Common myeloid progenitor, CD34-positive (primary cell): Measurements from ENCODE around the gene KIAA0040.

ENCODE experiments used
- CTCF ChIA-PET: fragments of 350-600 bp; sonication (Branson Sonifier 250); formaldehyde crosslinking; loops from one replicate; lab custom pipeline; 2021; ENCODE audit warnings: antibody characterized with exemption; lab: Charles Lee
- POLR2A ChIA-PET: fragments of 350-600 bp; sonication (Branson Sonifier 250); formaldehyde crosslinking; loops from one replicate; lab custom pipeline; 2021; ENCODE audit warnings: antibody characterized with exemption; lab: Charles Lee
- DNase-seq, 3 donors: peaks; one replicate each; pipeline versions ENCODE4 v3.0.0 to v3.0.0-alpha.2; 2013
- H3K27ac ChIP-seq, 2 experiments: 1 replicate in 1 of 2; 2 replicates in 1 of 2; pipeline ENCODE4 v1.7.0; 2013; ENCODE audit warnings: inconsistent platforms in 2 of 2, low read length in 2 of 2, mild to moderate bottlenecking in 2 of 2, low read depth in 1 of 2, moderate library complexity in 1 of 2; ENCODE audit not compliant: severe bottlenecking in 2 of 2, insufficient read depth in 1 of 2, poor library complexity in 1 of 2
- H3K27me3 ChIP-seq, 5 experiments: replicated peaks in 2 of 5; 1 replicate in 3 of 5; 2 replicates in 2 of 5; pipeline versions ENCODE4 v1.6.1 to v1.7.0; 2013; ENCODE audit warnings: low read length in 4 of 5, mild to moderate bottlenecking in 2 of 5, moderate library complexity in 2 of 5, inconsistent platforms in 1 of 5; ENCODE audit not compliant: insufficient read depth in 5 of 5, control insufficient read depth in 4 of 5
- H3K36me3 ChIP-seq, 4 experiments: 1 replicate in 2 of 4; 2 replicates in 2 of 4; pipeline versions ENCODE4 v1.6.1 to v1.7.0; 2013; ENCODE audit warnings: low read length in 3 of 4, control low read depth in 1 of 4, mild to moderate bottlenecking in 1 of 4; ENCODE audit not compliant: control insufficient read depth in 4 of 4, insufficient read depth in 4 of 4
- H3K4me1 ChIP-seq, 4 experiments: 1 replicate in 3 of 4; 2 replicates in 1 of 4; pipeline versions ENCODE4 v1.6.1 to v1.7.1; 2013; ENCODE audit warnings: low read length in 3 of 4, mild to moderate bottlenecking in 3 of 4, control low read depth in 1 of 4, inconsistent platforms in 1 of 4, moderate library complexity in 1 of 4; ENCODE audit not compliant: control insufficient read depth in 4 of 4, insufficient read depth in 4 of 4; ENCODE audit errors: control extremely low read depth in 1 of 4
- H3K4me3 ChIP-seq, 7 experiments: 1 replicate in 4 of 7; 2 replicates in 3 of 7; pipeline versions ENCODE4 v1.5.1 to v1.7.0; 2013; ENCODE audit warnings: mild to moderate bottlenecking in 7 of 7, low read length in 6 of 7, moderate library complexity in 6 of 7, inconsistent platforms in 2 of 7, low read depth in 2 of 7, control low read depth in 1 of 7; ENCODE audit not compliant: insufficient read depth in 4 of 7, control insufficient read depth in 1 of 7; ENCODE audit errors: extremely low read depth in 1 of 7
- H3K9me3 ChIP-seq, 5 experiments: 1 replicate in 4 of 5; 2 replicates in 1 of 5; pipeline versions ENCODE4 v1.6.1 to v1.7.1; 2013; ENCODE audit warnings: low read length in 4 of 5, mild to moderate bottlenecking in 2 of 5, inconsistent platforms in 1 of 5, low read depth in 1 of 5, moderate library complexity in 1 of 5; ENCODE audit not compliant: control insufficient read depth in 4 of 5, insufficient read depth in 2 of 5; ENCODE audit errors: control extremely low read depth in 1 of 5
- WGBS: methylation state at CpG from one replicate; pipeline ENCODE4 v1.1.5; 2013; ENCODE audit not compliant: insufficient coverage; 5-methylcytosine and 5-hydroxymethylcytosine counted together

KIAA0040 gene

GRCh38 chr1:175204330-175204729 is 11.8 kb upstream of the KIAA0040 start:
- Histone ChIP-seq H3K4me3 (no peak overlapping the region), H3K27me3 (no peaks in the 10 kb centered on the region), H3K4me1 (peaks cover 18 to 41% (median 24%) of the 10 kb centered on the region in 4 experiments), H3K36me3 (no peaks in the 10 kb centered on the region), H3K9me3 (no peaks in the 10 kb centered on the region), H3K27ac (no peak overlapping the region)
- CTCF ChIA-PET, result interaction anchor here (1.1 to 1.8 kb wide), 4 partner anchors 11 to 115 kb away, joined by 3 to 5 read pairs (median 4); no protein-coding TSS in a partner anchor
- no peak for DNase-seq
- 100% methylated on average over 2 of the region's 2 CpGs for WGBS
- POLR2A ChIA-PET, result no interaction called here

DNA sequence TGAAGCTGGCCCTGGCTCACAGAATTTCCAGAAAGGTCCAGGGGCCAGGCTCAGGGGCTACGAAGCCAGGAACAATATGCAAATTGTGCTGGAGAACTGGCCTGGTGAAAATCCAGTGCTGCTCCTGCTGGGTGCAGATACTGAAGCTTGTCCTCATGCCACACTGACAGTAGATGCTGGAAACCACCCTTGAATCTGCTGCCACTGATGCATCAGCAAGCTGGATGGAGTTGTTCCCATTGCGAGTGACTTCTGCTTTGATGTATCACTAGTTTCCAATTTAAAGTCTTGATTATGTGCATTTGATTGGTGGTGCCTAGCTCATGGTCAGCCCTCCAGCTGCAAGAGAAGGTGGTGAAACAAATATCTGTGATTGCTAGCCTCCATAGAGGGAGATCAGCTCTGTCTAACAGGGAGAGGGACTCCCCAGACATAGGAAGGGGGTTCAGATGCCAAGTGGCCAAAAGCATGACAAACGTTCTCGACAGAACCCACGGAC is 11.0 kb upstream of the KIAA0040 start:
- H3K27ac ChIP-seq, result no peak overlapping the region
- H3K36me3 ChIP-seq, result no peaks in the 10 kb centered on the region
- ChIA-PET CTCF (interaction anchor here (0.8 to 1.8 kb wide), 6 partner anchors 9 to 116 kb away, joined by 3 to 5 read pairs (median 4); no protein-coding TSS in a partner anchor), POLR2A (no interaction called here)
- no peaks in the 10 kb centered on the region for H3K27me3 ChIP-seq
- H3K9me3 ChIP-seq, result no peaks in the 10 kb centered on the region
- peaks cover 13 to 34% (median 19%) of the 10 kb centered on the region in 4 experiments for H3K4me1 ChIP-seq
- 95% methylated on average over 5 of the region's 5 CpGs for WGBS
- DNase-seq, result no peak
- no peak overlapping the region for H3K4me3 ChIP-seq

- Histone ChIP-seq H3K27ac (no peak overlapping the region), H3K4me3 (peak overlapping the region in 1 of 7 experiments; percentile 17), H3K36me3 (no peaks in the 10 kb centered on the region), H3K27me3 (no peaks in the 10 kb centered on the region), H3K9me3 (no peaks in the 10 kb centered on the region), H3K4me1 (peaks cover 0 to 24% (median 13%) of the 10 kb centered on the region in 4 experiments)
- DNase-seq, result no peak
- POLR2A ChIA-PET, result no interaction called here
- 61% methylated on average over 3 of the region's 7 CpGs for WGBS
- CTCF ChIA-PET, result interaction anchor here (1.2 to 1.3 kb wide), 2 partner anchors 9 to 11 kb away, joined by 3 to 4 read pairs; no protein-coding TSS in a partner anchor
Observed at GRCh38 chr1:175200678-175201521, 8.3 kb upstream of the KIAA0040 start.

- Histone ChIP-seq H3K36me3 (no peaks in the 10 kb centered on the region), H3K27ac (no peak overlapping the region), H3K4me1 (peaks cover 0 to 29% (median 14%) of the 10 kb centered on the region in 4 experiments), H3K9me3 (no peaks in the 10 kb centered on the region), H3K27me3 (no peaks in the 10 kb centered on the region), H3K4me3 (no peak overlapping the region)
- ChIA-PET CTCF (interaction anchor here (1.2 kb wide), 1 partner anchor 9 kb away, joined by 3 read pairs; no protein-coding TSS in a partner anchor), POLR2A (no interaction called here)
- DNase-seq, result no peak
Observed at GRCh38 chr1:175198332-175198731, 5.8 kb upstream of the KIAA0040 start.

- WGBS, result 62% methylated on average over 2 of the region's 2 CpGs
- ChIA-PET POLR2A (no interaction called here), CTCF (no interaction called here)
- Histone ChIP-seq H3K4me3 (no peak overlapping the region), H3K36me3 (no peaks in the 10 kb centered on the region), H3K4me1 (peaks cover 0 to 32% (median 17%) of the 10 kb centered on the region in 4 experiments), H3K27ac (no peak overlapping the region), H3K9me3 (no peaks in the 10 kb centered on the region), H3K27me3 (no peaks in the 10 kb centered on the region)
- peak; percentile 39 to 76 (median 70) for DNase-seq
Observed at GRCh38 chr1:175197531-175197930, 5.0 kb upstream of the KIAA0040 start.

DNA sequence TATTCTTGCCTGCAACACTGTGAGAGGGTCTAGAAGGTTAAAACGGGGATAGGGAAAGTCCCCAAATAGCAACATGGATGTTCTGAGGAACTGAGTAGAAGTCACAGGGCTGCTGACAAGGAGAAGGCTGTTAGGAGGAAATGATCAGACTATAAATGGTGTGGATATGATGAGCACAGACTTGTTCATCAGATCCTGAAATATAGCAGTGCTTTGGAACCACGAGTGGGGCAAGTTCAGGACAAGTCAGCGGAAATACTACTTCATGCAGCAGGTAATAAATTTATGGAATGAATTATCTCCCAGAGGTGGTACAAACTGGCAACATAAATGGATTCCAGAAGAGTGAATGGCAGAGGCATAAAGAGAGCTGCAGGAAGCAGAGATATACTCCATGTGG is 3.2 kb upstream of the KIAA0040 start:
- Histone ChIP-seq H3K4me3 (no peak overlapping the region), H3K27ac (no peak overlapping the region), H3K27me3 (no peaks in the 10 kb centered on the region), H3K9me3 (no peaks in the 10 kb centered on the region), H3K36me3 (no peaks in the 10 kb centered on the region), H3K4me1 (peaks cover 7 to 30% (median 25%) of the 10 kb centered on the region in 4 experiments)
- ChIA-PET CTCF (interaction anchor here (0.9 to 4.3 kb wide), 4 partner anchors 9 to 40 kb away, joined by 3 to 23 read pairs (median 4); no protein-coding TSS in a partner anchor), POLR2A (no interaction called here)
- no peak for DNase-seq
- WGBS, result 78% methylated on average over 3 of the region's 3 CpGs

DNA sequence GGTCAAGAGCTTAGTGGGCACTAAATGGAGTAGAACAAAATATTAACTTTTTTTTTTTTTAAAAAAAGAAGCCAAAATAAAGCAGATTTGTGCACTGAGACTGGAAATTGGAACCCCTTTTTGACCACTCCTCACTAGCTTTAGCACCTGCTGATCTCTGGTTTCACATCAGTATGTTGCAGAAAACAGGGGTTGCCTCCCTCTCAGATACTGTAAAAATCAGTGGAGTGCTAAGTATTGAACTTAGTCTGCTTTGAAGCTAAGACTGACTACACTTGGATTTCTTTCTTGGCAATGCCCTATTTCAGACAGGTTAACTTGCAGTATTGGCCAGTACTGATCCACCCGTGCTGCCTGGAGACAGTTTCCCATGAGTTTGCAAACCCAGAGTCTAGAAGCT is 2.7 kb upstream of the KIAA0040 start:
- H3K27me3 ChIP-seq, result no peaks in the 10 kb centered on the region
- H3K4me1 ChIP-seq, result peaks cover 11 to 33% (median 30%) of the 10 kb centered on the region in 4 experiments
- H3K9me3 ChIP-seq, result no peaks in the 10 kb centered on the region
- H3K4me3 ChIP-seq, result no peak overlapping the region
- DNase-seq, result no peak
- POLR2A ChIA-PET, result no interaction called here
- H3K27ac ChIP-seq, result no peak overlapping the region
- 0% methylated on average over 1 of the region's 1 CpG for WGBS
- no peaks in the 10 kb centered on the region for H3K36me3 ChIP-seq
- CTCF ChIA-PET, result interaction anchor here (0.6 to 4.3 kb wide), 5 partner anchors 14 to 124 kb away, joined by 3 to 23 read pairs (median 8); no protein-coding TSS in a partner anchor
